ENCODE results near the gene ZMYND12. TPM values are rescaled to one million over a fixed set of nuclear protein-coding genes. Genes with fewer than 3 reads are reported as not detected.
A peak's percentile ranks its signal among the peaks of the same experiment; 100 is the strongest.

Gene ZMYND12
- total and polyA plus RNA-seq, 2 donors from 2014 or later, result 1.9 to 17.7 TPM

GRCh38 chr1:42462828-42463763, 7.3 kb upstream of the ZMYND12 start, which contains the start of gene CCDC30:
CCDC30 (plus strand) TSS chr1:42463286; CDS start chr1:42480552, 17,266 bp downstream.
- DNase-seq (peak; percentile 98 to 99 (median 99)), FAIRE-seq (peak; percentile 99)
- Histone ChIP-seq H3K9me3 (ENCODE audit: control insufficient read depth in 2 of 3, insufficient read depth in 1 of 3, low read length in 3 of 3) (no peaks in the 10 kb centered on the region), H3K4me3 (ENCODE audit: low read length in 3 of 3) (peak within 1 kb of the TSS; percentile 46 to 87 (median 83)), H3K4me1 (ENCODE audit: control insufficient read depth in 2 of 3, insufficient read depth in 2 of 3, low read depth in 1 of 3, low read length in 3 of 3) (peaks cover 0 to 6% (median 0%) of the 10 kb centered on the region in 3 donors), H3K27me3 (ENCODE audit: control insufficient read depth, insufficient read depth, low read length) (no peaks in the 10 kb centered on the region), H3K36me3 (ENCODE audit: control insufficient read depth in 2 of 3, insufficient read depth in 3 of 3, low read length in 3 of 3) (peaks cover 0 to 20% (median 13%) of the 10 kb centered on the region in 3 donors), H3K27ac (ENCODE audit: low read depth in 2 of 2, low read length in 2 of 2) (peak within 1 kb of the TSS; percentile 8 to 68), H3K9ac (ENCODE audit: low read length in 3 of 3) (peak within 1 kb of the TSS in 2 of 3 donors; percentile 4 to 72)
- intact Hi-C loops (cut with DNase I), result no loop called here
- TF ChIP-seq, protein P1, sequence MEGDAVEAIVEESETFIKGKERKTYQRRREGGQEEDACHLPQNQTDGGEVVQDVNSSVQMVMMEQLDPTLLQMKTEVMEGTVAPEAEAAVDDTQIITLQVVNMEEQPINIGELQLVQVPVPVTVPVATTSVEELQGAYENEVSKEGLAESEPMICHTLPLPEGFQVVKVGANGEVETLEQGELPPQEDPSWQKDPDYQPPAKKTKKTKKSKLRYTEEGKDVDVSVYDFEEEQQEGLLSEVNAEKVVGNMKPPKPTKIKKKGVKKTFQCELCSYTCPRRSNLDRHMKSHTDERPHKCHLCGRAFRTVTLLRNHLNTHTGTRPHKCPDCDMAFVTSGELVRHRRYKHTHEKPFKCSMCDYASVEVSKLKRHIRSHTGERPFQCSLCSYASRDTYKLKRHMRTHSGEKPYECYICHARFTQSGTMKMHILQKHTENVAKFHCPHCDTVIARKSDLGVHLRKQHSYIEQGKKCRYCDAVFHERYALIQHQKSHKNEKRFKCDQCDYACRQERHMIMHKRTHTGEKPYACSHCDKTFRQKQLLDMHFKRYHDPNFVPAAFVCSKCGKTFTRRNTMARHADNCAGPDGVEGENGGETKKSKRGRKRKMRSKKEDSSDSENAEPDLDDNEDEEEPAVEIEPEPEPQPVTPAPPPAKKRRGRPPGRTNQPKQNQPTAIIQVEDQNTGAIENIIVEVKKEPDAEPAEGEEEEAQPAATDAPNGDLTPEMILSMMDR (IDR thresholded peaks at IDR 0.05; ENCODE audit: borderline replicate concordance, extremely low read depth, insufficient read depth), result no peak

DNA sequence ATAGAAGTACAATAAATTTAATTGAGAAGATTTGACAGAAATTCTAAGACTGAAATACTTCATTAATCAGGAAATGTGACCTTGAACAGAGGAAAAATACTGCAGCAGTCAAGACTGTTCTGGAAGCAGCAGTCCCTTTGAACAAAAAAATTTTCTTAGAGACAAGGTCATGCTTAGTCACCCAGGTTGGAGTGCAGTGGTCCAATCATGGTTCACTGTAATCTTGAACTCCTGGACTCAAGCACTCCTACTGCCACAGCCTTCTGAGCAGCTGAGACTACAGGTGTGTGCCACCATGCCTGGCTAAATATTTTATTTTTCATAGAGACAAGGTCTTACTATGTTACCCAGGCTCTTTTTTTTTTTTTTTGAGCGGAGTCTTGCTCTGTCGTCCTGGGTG, 5.4 kb upstream of the ZMYND12 start:
- H3K4me1 ChIP-seq (ENCODE audit: control insufficient read depth in 2 of 3, insufficient read depth in 2 of 3, low read depth in 1 of 3, low read length in 3 of 3), result peaks cover 0 to 13% (median 0%) of the 10 kb centered on the region in 3 donors
- H3K27me3 ChIP-seq (ENCODE audit: control insufficient read depth, insufficient read depth, low read length), result no peaks in the 10 kb centered on the region
- H3K4me3 ChIP-seq (ENCODE audit: low read length in 3 of 3), result no peak overlapping the region
- H3K36me3 ChIP-seq (ENCODE audit: control insufficient read depth in 2 of 3, insufficient read depth in 3 of 3, low read length in 3 of 3), result peaks cover 0 to 21% (median 13%) of the 10 kb centered on the region in 3 donors
- H3K9ac ChIP-seq (ENCODE audit: low read length in 3 of 3), result no peak overlapping the region
- intact Hi-C loops (cut with DNase I), result no loop called here
- FAIRE-seq, result no peak
- H3K27ac ChIP-seq (ENCODE audit: low read depth in 2 of 2, low read length in 2 of 2), result peak overlapping the region in 1 of 2 donors; percentile 30
- TF ChIP-seq, protein P1 (IDR thresholded peaks at IDR 0.05; ENCODE audit: borderline replicate concordance, extremely low read depth, insufficient read depth), result no peak
- no peaks in the 10 kb centered on the region for H3K9me3 ChIP-seq (ENCODE audit: control insufficient read depth in 2 of 3, insufficient read depth in 1 of 3, low read length in 3 of 3)
- DNase-seq, result no peak

DNA sequence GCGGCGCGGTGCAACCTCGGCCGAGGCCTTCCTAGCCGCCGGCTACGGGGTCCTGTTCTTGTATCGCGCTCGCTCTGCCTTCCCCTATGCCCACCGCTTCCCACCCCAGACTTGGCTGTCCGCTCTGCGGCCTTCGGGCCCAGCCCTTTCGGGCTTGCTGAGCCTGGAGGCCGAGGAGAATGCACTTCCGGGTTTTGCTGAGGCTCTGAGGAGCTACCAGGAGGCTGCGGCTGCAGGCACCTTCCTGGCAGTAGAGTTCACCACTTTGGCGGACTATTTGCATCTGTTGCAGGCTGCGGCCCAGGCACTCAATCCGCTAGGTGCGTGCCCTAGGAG, 900 bp upstream of the ZMYND12 start:
- Histone ChIP-seq H3K4me1 (ENCODE audit: control insufficient read depth in 2 of 3, insufficient read depth in 2 of 3, low read depth in 1 of 3, low read length in 3 of 3) (peaks cover 0 to 20% (median 0%) of the 10 kb centered on the region in 3 donors), H3K36me3 (ENCODE audit: control insufficient read depth in 2 of 3, insufficient read depth in 3 of 3, low read length in 3 of 3) (peaks cover 0 to 21% (median 13%) of the 10 kb centered on the region in 3 donors), H3K27ac (ENCODE audit: low read depth in 2 of 2, low read length in 2 of 2) (peak overlapping the region; percentile 91 to 97), H3K27me3 (ENCODE audit: control insufficient read depth, insufficient read depth, low read length) (no peaks in the 10 kb centered on the region), H3K9ac (ENCODE audit: low read length in 3 of 3) (peak overlapping the region; percentile 18 to 96 (median 94)), H3K9me3 (ENCODE audit: control insufficient read depth in 2 of 3, insufficient read depth in 1 of 3, low read length in 3 of 3) (no peaks in the 10 kb centered on the region), H3K4me3 (ENCODE audit: low read length in 3 of 3) (peak overlapping the region; percentile 91 to 97 (median 94))
- intact Hi-C loops (cut with DNase I), result no loop called here
- TF ChIP-seq, protein P1 (IDR thresholded peaks at IDR 0.05; ENCODE audit: borderline replicate concordance, extremely low read depth, insufficient read depth), result no peak
- no peak for FAIRE-seq
- peak in 2 of 5 donors; percentile 72 to 87 for DNase-seq
